K562 (cell line): ENCODE results near the gene CD244. TPM values are rescaled to one million over a fixed set of nuclear protein-coding genes. Genes with fewer than 3 reads are reported as not detected.

Source experiments
- ATAC-seq: fragments of 200-7000 bp; cut with Tn5 transposase; 3 replicates; pipeline ENCODE4 v1.9.1; 2020; ENCODE audit warnings: moderate library complexity
- BruUV-seq: library from RNA; stranded (reverse); fragments of 400-500 nt; replicated peaks from 2 replicates; lab custom pipeline; 2021; lab: Mats Ljungman, UMichigan
- CTCF ChIA-PET: fragments of 300-600 bp; formaldehyde crosslinking; extraction: SDS; loops from one replicate; lab custom pipeline; 2021; ENCODE audit warnings: low intra/inter-chr PET ratio; lab: Yijun Ruan, JAX
- POLR2A ChIA-PET: fragments of 300-600, 350-650 bp; sonication (Branson Sonifier 250); formaldehyde crosslinking; extraction: SDS; loops from one replicate; lab custom pipeline; 2021; ENCODE audit warnings: antibody characterized with exemption, inconsistent platforms; lab: Yijun Ruan, JAX
- DNase-seq, 4 experiments: peaks; one replicate each; pipeline versions ENCODE4 v3.0.0 to v3.0.0-alpha.2; 2011 to 2018; ENCODE audit warnings: low spot score in 3 of 4, mixed read lengths in 3 of 4; ENCODE audit errors: extremely low read depth in 1 of 4
- FAIRE-seq: peaks from 2 replicates; lab custom pipeline; 2011; peaks lifted over from hg19 to GRCh38; lab: Jason Lieb, UNC
- H2AFZ ChIP-seq: 2 replicates; pipeline ENCODE4 v1.6.0; 2011; ENCODE audit warnings: low read depth, low read length, control low read depth, inconsistent platforms
- H3K27ac ChIP-seq: fragments of 200-600 bp; 3 replicates; pipeline ENCODE4 v1.8.0; 2011; ENCODE audit warnings: low read depth, mild to moderate bottlenecking, control low read depth, inconsistent platforms, low read length, moderate library complexity, mixed read lengths; ENCODE audit errors: extremely low read depth
- H3K27me3 ChIP-seq, 2 experiments: fragments of 300-600 bp in 1 of 2; 2 replicates in 1 of 2; 3 replicates in 1 of 2; pipeline versions ENCODE4 v1.6.0 to v1.8.0; 2011; ENCODE audit warnings: inconsistent platforms in 2 of 2, low read length in 2 of 2, mild to moderate bottlenecking in 1 of 2, mixed read lengths in 1 of 2, moderate library complexity in 1 of 2; ENCODE audit not compliant: control insufficient read depth in 2 of 2, insufficient read depth in 2 of 2
- H3K36me3 ChIP-seq: fragments of 300-600 bp; 3 replicates; pipeline ENCODE4 v1.8.0; 2011; ENCODE audit warnings: mild to moderate bottlenecking, low read length, inconsistent platforms; ENCODE audit not compliant: control insufficient read depth, insufficient read depth
- H3K4me1 ChIP-seq, 2 experiments: fragments of 200-600 bp in 1 of 2; replicated peaks in 1 of 2; 2 replicates in 1 of 2; 3 replicates in 1 of 2; pipeline versions ENCODE4 v1.5.1 to v1.8.0; 2011; ENCODE audit warnings: inconsistent platforms in 2 of 2, low read length in 2 of 2, mild to moderate bottlenecking in 1 of 2, mixed read lengths in 1 of 2, moderate library complexity in 1 of 2; ENCODE audit not compliant: control insufficient read depth in 2 of 2, insufficient read depth in 2 of 2
- H3K4me2 ChIP-seq: 2 replicates; pipeline ENCODE4 v1.6.1; 2011; ENCODE audit warnings: low read length, control low read depth, inconsistent platforms, mixed read lengths; ENCODE audit not compliant: insufficient read depth
- H3K4me3 ChIP-seq: fragments of 200-600 bp; sonication (generic), shearing (Covaris generic); 2 replicates; pipeline ENCODE4 v1.5.1; 2016; ENCODE audit warnings: control low read depth, inconsistent platforms
- H3K79me2 ChIP-seq: fragments of 200-600 bp; 3 replicates; pipeline ENCODE4 v1.8.0; 2011; ENCODE audit warnings: low read length, inconsistent platforms; ENCODE audit not compliant: control insufficient read depth, insufficient read depth
- H3K9ac ChIP-seq, 2 experiments: 2 replicates each; pipeline versions ENCODE4 v1.6.0 to v1.6.1; 2011; ENCODE audit warnings: low read depth in 2 of 2, low read length in 2 of 2, control low read depth in 1 of 2, inconsistent platforms in 1 of 2, mild to moderate bottlenecking in 1 of 2, mixed read lengths in 1 of 2; ENCODE audit not compliant: insufficient read depth in 1 of 2
- H3K9me1 ChIP-seq: one replicate; pipeline ENCODE4 v1.6.0; 2011; ENCODE audit warnings: inconsistent platforms, mild to moderate bottlenecking, low read length, moderate library complexity; ENCODE audit not compliant: control insufficient read depth, insufficient read depth
- H3K9me3 ChIP-seq: replicated peaks from 2 replicates; pipeline ENCODE4 v1.5.1; 2011; ENCODE audit warnings: low read depth, low read length, inconsistent platforms; ENCODE audit not compliant: control insufficient read depth, insufficient read depth
- H4K20me1 ChIP-seq: replicated peaks from 2 replicates; pipeline ENCODE4 v1.6.1; 2011; ENCODE audit warnings: low read length, inconsistent platforms, mixed read lengths; ENCODE audit not compliant: control insufficient read depth, insufficient read depth
- AFF1 ChIP-seq, 2 experiments: fragments of 450-650 bp; IDR thresholded peaks; 2 replicates each; pipeline ENCODE4 v1.6.1; 2018; ENCODE audit warnings: mild to moderate bottlenecking in 2 of 2, low read depth in 1 of 2; ENCODE audit not compliant: partially characterized antibody in 2 of 2
- CBX5 ChIP-seq: IDR thresholded peaks from 2 replicates; pipeline ENCODE4 v1.6.1; 2014; ENCODE audit warnings: low read depth, borderline replicate concordance
- NR1H2 ChIP-seq: sonication (generic); formaldehyde crosslinking; IDR thresholded peaks from 2 replicates; pipeline ENCODE4 v1.4.0; 2020; ENCODE audit warnings: mild to moderate bottlenecking, missing genetic modification reagents
- SMARCA5 ChIP-seq: fragments of 450-650 bp; IDR thresholded peaks from 2 replicates; pipeline ENCODE4 v1.6.1; 2016
- WGBS: fragments of 100-300 bp; shearing (Covaris generic); methylation state at CpG from one replicate; pipeline ENCODE4 v1.1.6; 2016; ENCODE audit warnings: low coverage, mixed read lengths; ENCODE audit not compliant: insufficient coverage; ENCODE audit errors: missing lambda C conversion rate; 5-methylcytosine and 5-hydroxymethylcytosine counted together
- in situ Hi-C: fragments of 300-500 bp; cut with MboI; formaldehyde crosslinking; loops from 4 replicates; pipeline ENCODE4 v1.15.0; 2018; ENCODE audit warnings: inconsistent platforms, mixed read lengths
- intact Hi-C: fragments of 100-400 bp; cut with micrococcal nuclease; formaldehyde crosslinking; loops from 2 replicates; pipeline ENCODE4 v1.14.2; 2022
- polyA plus RNA-seq, 8 experiments: library from polyadenylated mRNA; depleted of rRNA in 4 of 8; stranded (reverse) in 5 of 8; unstranded in 3 of 8; fragments of >200 nt; fragmentation: Nextera tagmentation in 2 of 8; fragmentation: Illumina TruSeq in 1 of 8; extraction: Ambion mirVana in 2 of 8; extraction: Trizol in 1 of 8; gene quantifications; 2 replicates each; pipeline versions ENCODE4 v1.2.1 to v1.2.3, GENCODE V29; 2011 to 2014; ENCODE audit warnings: inconsistent platforms in 1 of 8, missing spikeins in 1 of 8
- total RNA-seq, 7 experiments: library from RNA; depleted of rRNA in 6 of 7; stranded (reverse); fragments of >200 nt in 6 of 7; fragmentation: Illumina TruSeq in 2 of 7; extraction: Trizol in 2 of 7; gene quantifications; 2 replicates each; pipeline versions ENCODE4 v1.2.1 to v1.2.3, GENCODE V29; 2011 to 2021; ENCODE audit warnings: low replicate concordance in 1 of 7

The CD244 gene
- total and polyA plus RNA-seq, 9 of the 15 experiments (the other 6 are each of a cell fraction or from before 2014, with no cell fraction given) = not detected

GRCh38 chr1:160863061-160863773 is 530 bp upstream of the CD244 start:
- H2AFZ ChIP-seq = no peak overlapping the region
- ChIA-PET CTCF (no interaction called here), POLR2A (interaction anchor here (0.8 kb wide), 1 partner anchor 14 kb away, joined by 4 read pairs; no protein-coding TSS in a partner anchor)
- intact Hi-C loops (no loop called here), in situ Hi-C loops (no loop called here)
- no peaks in the 10 kb centered on the region for H3K79me2 ChIP-seq
- no peak overlapping the region for H3K9ac ChIP-seq
- no peak for DNase-seq
- ATAC-seq = no peak
- 0 out of 2 replicates have a peak, but pooled peaks cover 2% of the 10 kb centered on the region for H4K20me1 ChIP-seq
- no peaks in the 10 kb centered on the region for H3K9me3 ChIP-seq
- H3K9me1 ChIP-seq = no peaks in the 10 kb centered on the region
- TF ChIP-seq AFF1 (IDR thresholded peaks at IDR 0.05; ENCODE audit: low read depth in 1 of 2, partially characterized antibody in 2 of 2) = no peak
- no peak for TF ChIP-seq CBX5
- no peak for TF ChIP-seq NR1H2 (CRISPR knock-in tag)
- TF ChIP-seq SMARCA5 = no peak
- H3K27me3 ChIP-seq = peaks cover 4 to 27% of the 10 kb centered on the region in 2 experiments; a peak in 4 of 5 replicates
- no TSS peak for BruUV-seq
- H3K4me2 ChIP-seq = no peak overlapping the region
- 2% methylated on average over 9 of the region's 11 CpGs for WGBS
- H3K4me3 ChIP-seq = no peak overlapping the region
- H3K27ac ChIP-seq = no peak overlapping the region
- no peaks in the 10 kb centered on the region for H3K4me1 ChIP-seq
- FAIRE-seq = no peak
- no peaks in the 10 kb centered on the region for H3K36me3 ChIP-seq
